Hepatocyte (in vitro differentiated cells): ENCODE data around the gene GPR153. TPM values are rescaled to one million over a fixed set of nuclear protein-coding genes. Genes with fewer than 3 reads are reported as not detected.

ENCODE experiments used
- DNase-seq: peaks from one replicate; pipeline ENCODE4 v3.0.0-alpha.2; 2016; ENCODE audit warnings: low spot score
- H2AFZ ChIP-seq: fragments of 200-600 bp; sonication (generic); 2 replicates; pipeline ENCODE4 v1.6.0; 2016; ENCODE audit warnings: antibody characterized with exemption, mild to moderate bottlenecking
- H3K27ac ChIP-seq: fragments of 200-600 bp; sonication (generic); 2 replicates; pipeline ENCODE4 v1.5.1; 2016; ENCODE audit warnings: mild to moderate bottlenecking
- H3K27me3 ChIP-seq: fragments of 200-600 bp; sonication (generic); 2 replicates; pipeline ENCODE4 v1.6.1; 2016
- H3K36me3 ChIP-seq: fragments of 200-600 bp; sonication (generic); replicated peaks from 2 replicates; pipeline ENCODE4 v1.5.1; 2016; ENCODE audit warnings: low read depth; ENCODE audit not compliant: insufficient read depth
- H3K4me1 ChIP-seq: fragments of 200-600 bp; sonication (generic); 2 replicates; pipeline ENCODE4 v1.5.1; 2016; ENCODE audit warnings: mild to moderate bottlenecking, moderate library complexity; ENCODE audit not compliant: insufficient read depth
- H3K4me2 ChIP-seq: fragments of 200-600 bp; sonication (generic); 2 replicates; pipeline ENCODE4 v1.6.0; 2016
- H3K4me3 ChIP-seq: fragments of 200-600 bp; sonication (generic); 2 replicates; pipeline ENCODE4 v1.5.1; 2016; ENCODE audit warnings: mild to moderate bottlenecking
- H3K79me2 ChIP-seq: fragments of 200-600 bp; sonication (generic); 2 replicates; pipeline ENCODE4 v1.6.0; 2017; ENCODE audit warnings: mild to moderate bottlenecking
- H3K9me2 ChIP-seq: fragments of 200-600 bp; sonication (generic); replicated peaks from 2 replicates; pipeline ENCODE4 v1.6.0; 2017; ENCODE audit warnings: mild to moderate bottlenecking; ENCODE audit not compliant: insufficient read depth
- H3K9me3 ChIP-seq: fragments of 200-600 bp; sonication (generic); 2 replicates; pipeline ENCODE4 v1.5.1; 2016; ENCODE audit warnings: low read depth, mild to moderate bottlenecking
- H4K20me1 ChIP-seq: fragments of 200-600 bp; sonication (generic); 2 replicates; pipeline ENCODE4 v1.6.0; 2016; ENCODE audit warnings: mild to moderate bottlenecking; ENCODE audit not compliant: insufficient read depth, poor library complexity, severe bottlenecking
- EZH2 ChIP-seq: fragments of 200-600 bp; sonication (generic); IDR thresholded peaks from 2 replicates; pipeline ENCODE4 v1.6.1; 2016; ENCODE audit warnings: antibody characterized with exemption, mild to moderate bottlenecking, borderline replicate concordance
- EZH2phosphoT487 ChIP-seq: fragments of 200-600 bp; sonication (generic); IDR thresholded peaks from one replicate; pipeline ENCODE4 v1.6.1; 2018; ENCODE audit warnings: antibody characterized with exemption, mild to moderate bottlenecking, low read depth, moderate library complexity; ENCODE audit not compliant: unreplicated experiment, severe bottlenecking
- WGBS: methylation state at CpG from one replicate; pipeline ENCODE4 v1.1.6; 2016; ENCODE audit warnings: low lambda C conversion rate; ENCODE audit errors: missing lambda C conversion rate; 5-methylcytosine and 5-hydroxymethylcytosine counted together
- polyA plus RNA-seq: library from polyadenylated mRNA; unstranded; fragments of >200 nt; fragmentation: Nextera tagmentation; extraction: Ambion mirVana; gene quantifications from 2 replicates; pipeline ENCODE4 v1.2.1, GENCODE V29; 2016
- total RNA-seq: library from RNA; depleted of rRNA; stranded (reverse); fragments of >200 nt; gene quantifications from 2 replicates; pipeline ENCODE4 v1.2.3, GENCODE V29; 2014
- TF ChIP-seq, protein P1 (sequence below): fragments of 200-600 bp; sonication (generic); IDR thresholded peaks from 2 replicates; pipeline ENCODE4 v1.5.1; 2016; ENCODE audit warnings: antibody characterized with exemption, mild to moderate bottlenecking; ENCODE audit not compliant: poor library complexity

Gene GPR153
- total and polyA plus RNA-seq, 2 experiments from 2014 or later: 9.1 to 13.5 TPM

- no peaks in the 10 kb centered on the region for H4K20me1 ChIP-seq
- no peaks in the 10 kb centered on the region for H3K36me3 ChIP-seq
- no peaks in the 10 kb centered on the region for H3K9me3 ChIP-seq
- H3K27me3 ChIP-seq: no peaks in the 10 kb centered on the region
- H3K4me2 ChIP-seq: no peak overlapping the region
- peaks cover 14% of the 10 kb centered on the region for H3K4me1 ChIP-seq
- no peak overlapping the region for H2AFZ ChIP-seq
- WGBS: 89% methylated on average over 20 of the region's 20 CpGs
- H3K4me3 ChIP-seq: no peak overlapping the region
- DNase-seq: no peak
- H3K27ac ChIP-seq: no peak overlapping the region
- TF ChIP-seq EZH2 (no peak), EZH2phosphoT487 (no peak)
- TF ChIP-seq, protein P1, sequence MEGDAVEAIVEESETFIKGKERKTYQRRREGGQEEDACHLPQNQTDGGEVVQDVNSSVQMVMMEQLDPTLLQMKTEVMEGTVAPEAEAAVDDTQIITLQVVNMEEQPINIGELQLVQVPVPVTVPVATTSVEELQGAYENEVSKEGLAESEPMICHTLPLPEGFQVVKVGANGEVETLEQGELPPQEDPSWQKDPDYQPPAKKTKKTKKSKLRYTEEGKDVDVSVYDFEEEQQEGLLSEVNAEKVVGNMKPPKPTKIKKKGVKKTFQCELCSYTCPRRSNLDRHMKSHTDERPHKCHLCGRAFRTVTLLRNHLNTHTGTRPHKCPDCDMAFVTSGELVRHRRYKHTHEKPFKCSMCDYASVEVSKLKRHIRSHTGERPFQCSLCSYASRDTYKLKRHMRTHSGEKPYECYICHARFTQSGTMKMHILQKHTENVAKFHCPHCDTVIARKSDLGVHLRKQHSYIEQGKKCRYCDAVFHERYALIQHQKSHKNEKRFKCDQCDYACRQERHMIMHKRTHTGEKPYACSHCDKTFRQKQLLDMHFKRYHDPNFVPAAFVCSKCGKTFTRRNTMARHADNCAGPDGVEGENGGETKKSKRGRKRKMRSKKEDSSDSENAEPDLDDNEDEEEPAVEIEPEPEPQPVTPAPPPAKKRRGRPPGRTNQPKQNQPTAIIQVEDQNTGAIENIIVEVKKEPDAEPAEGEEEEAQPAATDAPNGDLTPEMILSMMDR: no peak
- no peaks in the 10 kb centered on the region for H3K79me2 ChIP-seq
- H3K9me2 ChIP-seq: no peaks in the 10 kb centered on the region
Observed at GRCh38 chr1:6212193-6212959, 48.5 kb downstream of the GPR153 start.

- Histone ChIP-seq H3K9me2 (no peaks in the 10 kb centered on the region), H3K36me3 (no peaks in the 10 kb centered on the region), H3K4me3 (no peak overlapping the region), H2AFZ (no peak overlapping the region), H3K4me2 (no peak overlapping the region), H3K79me2 (peaks cover 2% of the 10 kb centered on the region), H3K27ac (no peak overlapping the region), H3K27me3 (no peaks in the 10 kb centered on the region), H3K9me3 (no peaks in the 10 kb centered on the region), H4K20me1 (no peaks in the 10 kb centered on the region), H3K4me1 (peaks cover 18% of the 10 kb centered on the region)
- TF ChIP-seq, protein P1: no peak
- 93% methylated on average over 16 of the region's 16 CpGs for WGBS
- DNase-seq: no peak
Observed at GRCh38 chr1:6211731-6212130, 49.2 kb downstream of the GPR153 start.

GRCh38 chr1:6210591-6211355 is 50.1 kb downstream of the GPR153 start:
- Histone ChIP-seq H4K20me1 (no peaks in the 10 kb centered on the region), H3K9me2 (no peaks in the 10 kb centered on the region), H3K9me3 (no peaks in the 10 kb centered on the region), H3K4me3 (no peak overlapping the region), H3K4me2 (no peak overlapping the region), H3K36me3 (no peaks in the 10 kb centered on the region), H3K79me2 (peaks cover 6% of the 10 kb centered on the region), H3K4me1 (peaks cover 24% of the 10 kb centered on the region), H2AFZ (no peak overlapping the region), H3K27ac (no peak overlapping the region), H3K27me3 (no peaks in the 10 kb centered on the region)
- no peak for DNase-seq
- WGBS: 93% methylated on average over 26 of the region's 29 CpGs
- TF ChIP-seq EZH2phosphoT487: no peak
